HG02610 (cell line): Measurements from ENCODE around the gene PEX6.
A peak's percentile ranks its signal among the peaks of the same experiment; 100 is the strongest.
"Not testable (repeated sequence)": the region's sequence is repeated elsewhere in the genome, so short reads cannot be mapped to it uniquely, and the experiment has no call there.

Source experiments
- ATAC-seq: cut with Tn5 transposase; IDR thresholded peaks from one replicate; pipeline ENCODE4 v1.9.1; 2021; ENCODE audit warnings: mild to moderate bottlenecking, moderate library complexity; ENCODE audit not compliant: unreplicated experiment

Gene PEX6

GRCh38 chr6:42978839-42979522 is at the start of gene PEX6:
Gene PEX6, minus strand, starts transcription at chr6:42979181. Its CDS starts 31 bp downstream, at chr6:42979150.
- peak; percentile 97 for ATAC-seq

DNA sequence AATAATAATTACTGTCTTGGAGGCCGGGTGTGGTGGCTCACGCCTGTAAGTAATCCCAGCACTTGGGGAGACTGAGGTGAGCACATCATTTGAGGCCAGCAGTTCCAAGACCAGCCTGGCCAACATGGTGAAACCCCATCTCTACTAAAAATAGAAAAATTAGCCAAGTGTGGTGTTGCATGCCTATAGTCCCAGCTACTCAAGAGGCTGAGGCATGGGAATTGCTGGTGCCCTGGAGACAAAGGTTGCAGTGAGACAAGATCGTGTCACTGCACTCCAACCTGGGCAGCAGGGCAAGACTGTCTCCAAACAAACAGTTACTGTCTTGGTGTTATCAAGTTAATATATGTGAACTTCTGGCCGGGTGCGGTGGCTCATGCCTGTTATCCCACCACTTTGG is 47.4 kb upstream of the PEX6 start:
- no peak for ATAC-seq

DNA sequence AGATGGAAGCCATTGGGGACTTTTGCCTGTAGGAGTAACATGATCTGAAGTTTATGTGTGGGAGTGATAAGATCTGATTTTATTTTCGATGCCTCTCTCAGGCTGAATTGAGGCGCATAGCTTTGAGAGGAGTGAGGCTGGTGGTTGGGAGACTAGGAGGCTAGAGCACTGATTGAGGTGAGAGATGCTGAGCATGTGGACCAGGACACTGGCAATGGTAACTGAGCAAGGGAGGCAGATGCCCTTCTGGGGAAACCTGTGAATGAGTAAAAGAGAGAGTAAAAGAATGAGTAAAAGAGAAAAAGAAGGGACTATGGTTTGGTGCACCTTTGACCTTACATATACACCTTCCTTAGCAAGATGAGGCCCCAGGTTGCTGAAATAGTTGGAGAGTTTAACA is 45.5 kb upstream of the PEX6 start:
- no peak for ATAC-seq

DNA sequence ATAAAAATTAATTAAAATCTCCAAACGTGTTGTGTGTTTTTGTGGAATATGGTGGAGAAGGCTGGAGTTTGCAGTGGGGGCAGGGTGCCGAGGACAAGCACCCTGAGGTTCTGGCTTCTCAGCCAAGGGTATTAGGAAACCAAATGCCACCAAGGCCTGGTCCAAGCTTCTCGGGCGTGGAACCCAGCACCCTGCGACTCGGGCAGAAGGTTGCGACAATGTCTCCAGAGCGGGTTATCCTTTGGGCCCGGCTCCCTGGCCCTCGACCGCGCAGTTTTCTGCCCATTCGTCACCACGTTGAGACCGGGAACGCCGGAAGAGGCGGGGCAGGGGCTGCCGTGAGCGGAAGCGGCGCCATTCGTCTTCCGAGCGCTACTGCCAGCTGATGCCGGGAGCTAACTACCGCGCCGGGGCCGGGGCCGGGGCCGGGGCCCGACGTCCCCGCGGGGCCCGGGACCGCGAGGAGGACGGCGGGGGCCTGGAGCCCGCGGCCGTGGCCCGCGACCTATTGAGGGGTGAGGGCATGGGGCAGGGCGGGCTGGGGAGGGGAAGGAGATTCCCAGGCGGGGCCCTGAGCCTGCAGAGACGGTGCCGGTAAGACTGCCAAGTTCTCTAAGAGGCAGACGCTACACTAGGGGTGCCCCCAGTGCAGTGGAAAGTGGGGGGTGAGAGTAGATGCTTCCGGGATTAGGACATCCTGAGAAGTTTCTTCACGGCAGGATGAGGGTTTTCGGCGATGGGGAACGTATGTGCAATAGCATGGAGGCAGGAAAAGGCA is 42.5 kb upstream of the PEX6 start, which contains the start of gene RRP36:
Gene RRP36, plus strand, starts transcription at position 354 of the 778 bp plus-strand sequence. Its CDS starts 32 bp downstream, at position 386.
- peak; percentile 83 for ATAC-seq

- no peak for ATAC-seq
Observed at GRCh38 chr6:43020847-43021246, 41.9 kb upstream of the PEX6 start.

DNA sequence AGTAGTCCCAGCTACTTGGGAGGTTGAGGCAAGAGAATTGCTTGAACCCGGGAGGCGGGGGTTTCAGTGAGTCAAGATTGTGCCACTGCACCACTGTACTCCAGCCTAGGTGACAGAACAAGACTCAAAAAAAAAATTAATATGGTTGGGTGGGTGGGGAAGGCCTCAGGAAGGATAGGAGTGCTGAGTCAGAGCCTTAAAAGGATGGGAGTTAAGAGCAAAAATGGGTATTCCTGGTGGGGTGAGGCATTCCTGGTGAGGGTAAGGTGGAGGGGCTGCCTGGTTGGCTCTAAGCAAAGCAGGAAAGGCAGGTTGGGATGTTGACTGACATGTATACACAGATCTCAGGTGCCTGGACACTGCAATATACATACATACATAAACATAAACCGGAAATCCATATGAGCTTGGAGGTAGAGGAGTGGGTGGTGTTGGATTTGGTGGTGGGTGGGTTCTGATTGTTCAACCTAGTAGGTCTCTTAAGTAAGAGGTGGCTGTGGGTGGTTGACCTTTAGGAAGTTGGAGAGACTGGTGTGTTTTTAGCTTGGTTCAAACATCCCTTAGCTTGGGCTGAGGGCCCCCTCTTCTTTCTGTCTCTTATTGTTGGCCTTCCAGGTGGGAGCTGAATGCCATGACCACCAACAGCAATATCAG is 41.2 kb upstream of the PEX6 start:
- ATAC-seq, result no peak

DNA sequence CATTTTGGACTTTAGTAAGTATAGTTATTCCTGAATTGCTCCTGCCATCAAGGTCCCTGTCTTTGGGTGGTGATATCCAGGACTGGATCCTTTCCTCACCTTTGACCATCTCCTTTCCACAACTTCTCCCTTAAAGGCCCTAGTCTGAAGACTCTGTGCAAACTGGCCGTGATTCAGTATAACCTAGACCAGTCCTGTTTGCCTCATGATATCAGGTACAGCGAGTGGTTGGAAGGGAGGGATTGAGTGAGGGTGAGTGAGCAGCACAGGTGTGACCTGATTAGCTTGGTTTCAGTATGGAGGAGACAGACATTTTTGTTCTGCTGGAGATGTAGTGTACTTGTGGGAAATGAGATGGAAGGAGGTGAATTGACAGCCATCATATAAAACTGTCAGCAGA is 40.2 kb upstream of the PEX6 start:
- ATAC-seq, result no peak

- no peak for ATAC-seq
Observed at GRCh38 chr6:43016943-43017334, 38.0 kb upstream of the PEX6 start.

DNA sequence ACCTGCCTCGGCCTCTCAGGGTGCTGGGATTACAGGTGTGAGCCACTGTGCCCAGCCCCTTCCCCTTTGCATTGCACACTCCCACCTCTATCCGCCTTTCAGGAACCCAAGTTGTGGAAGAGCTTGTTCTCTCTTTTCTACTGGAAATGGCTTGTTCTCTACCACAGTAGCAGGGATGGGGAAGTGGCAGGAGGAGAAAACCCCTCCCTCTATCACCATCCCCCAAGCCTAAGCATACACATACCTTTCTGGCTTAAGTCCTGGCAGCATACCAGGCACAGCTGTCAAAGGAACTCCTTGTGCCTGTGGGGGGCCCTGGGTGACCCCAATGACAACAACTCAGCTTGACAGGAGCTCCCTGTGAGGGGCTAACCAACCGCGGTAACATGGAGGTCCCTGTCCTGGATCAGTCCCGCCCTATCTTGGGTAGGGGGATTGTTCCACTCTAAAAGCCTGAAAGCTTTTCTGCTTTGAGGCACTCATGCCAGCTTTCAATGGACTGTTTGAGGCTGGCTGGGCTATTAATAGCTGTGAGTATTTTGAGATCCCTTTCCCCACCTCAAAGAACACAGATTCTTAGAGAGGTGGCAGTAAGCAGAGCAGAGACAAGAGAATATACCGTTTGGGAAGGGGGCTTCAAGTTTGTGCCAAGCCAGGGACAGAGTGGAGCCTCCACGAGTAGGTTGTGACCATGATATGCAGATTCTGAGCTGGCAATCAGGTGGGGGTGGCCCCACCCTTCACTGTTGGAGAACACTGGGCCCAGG is 37.4 kb upstream of the PEX6 start:
- ATAC-seq, result no peak

- ATAC-seq, result no peak
Observed at GRCh38 chr6:43014434-43014909, 35.5 kb upstream of the PEX6 start.

DNA sequence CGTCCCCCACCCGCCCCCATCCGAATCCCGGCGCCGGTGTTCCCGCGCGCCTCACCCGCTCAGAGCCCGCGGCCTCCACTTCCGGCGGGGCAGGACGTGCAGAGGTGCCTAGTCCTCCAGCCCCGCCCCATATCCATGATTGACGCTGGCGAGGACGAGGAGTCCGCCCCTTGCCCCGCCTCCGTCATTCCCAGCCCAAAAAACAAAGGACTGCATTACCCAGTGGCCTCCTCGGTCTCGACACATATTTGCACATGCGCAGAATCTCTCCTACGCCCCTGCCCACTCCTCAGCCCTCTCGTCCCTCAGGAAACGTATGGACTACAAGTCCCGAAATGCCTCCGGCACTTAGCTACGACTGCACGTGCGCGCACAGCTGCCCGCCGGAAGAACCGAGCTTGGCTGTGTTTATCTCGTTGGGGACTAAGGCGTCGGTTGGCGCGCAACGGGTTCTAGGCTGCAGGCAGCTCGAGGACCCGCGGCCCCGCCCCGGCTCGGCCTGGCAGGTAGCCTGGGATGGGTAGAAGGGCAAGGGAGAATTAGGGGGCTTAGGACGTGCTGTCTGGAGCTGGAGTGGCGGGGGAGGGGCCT is 35.0 kb upstream of the PEX6 start, which contains the start of the genes KLHDC3 and MEA1:
Gene KLHDC3, plus strand, starts transcription at position 407 of the 591 bp plus-strand sequence. CDS start 2,944 bp downstream, outside the sequence.
Gene MEA1, minus strand, starts transcription at position 104 of the 591 bp plus-strand sequence. CDS start 133 bp downstream, outside the sequence.
- ATAC-seq, result peak; percentile 94

GRCh38 chr6:43013097-43013842 is 34.3 kb upstream of the PEX6 start:
- ATAC-seq, result no peak

DNA sequence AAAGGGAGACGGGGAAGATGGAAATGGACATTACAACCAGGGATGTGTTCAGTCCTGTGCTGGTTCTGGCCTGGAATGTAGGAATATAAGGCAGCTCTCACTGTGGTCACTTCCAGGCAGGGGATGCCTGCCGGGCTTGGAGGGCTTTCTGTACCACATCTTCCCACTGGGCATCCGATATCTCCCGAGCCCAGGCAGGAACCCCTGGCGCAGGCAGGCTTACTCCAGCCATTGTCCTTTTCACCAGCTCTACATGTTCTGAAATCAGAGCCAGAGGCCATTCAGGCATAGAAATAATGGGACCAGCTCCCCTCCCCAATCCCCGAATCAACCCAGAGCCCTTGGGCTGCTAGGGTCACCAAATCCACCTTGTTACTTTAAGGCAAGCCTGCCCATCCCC is 33.4 kb upstream of the PEX6 start:
- no peak for ATAC-seq

GRCh38 chr6:43011207-43011606 is 32.2 kb upstream of the PEX6 start:
- no peak for ATAC-seq

DNA sequence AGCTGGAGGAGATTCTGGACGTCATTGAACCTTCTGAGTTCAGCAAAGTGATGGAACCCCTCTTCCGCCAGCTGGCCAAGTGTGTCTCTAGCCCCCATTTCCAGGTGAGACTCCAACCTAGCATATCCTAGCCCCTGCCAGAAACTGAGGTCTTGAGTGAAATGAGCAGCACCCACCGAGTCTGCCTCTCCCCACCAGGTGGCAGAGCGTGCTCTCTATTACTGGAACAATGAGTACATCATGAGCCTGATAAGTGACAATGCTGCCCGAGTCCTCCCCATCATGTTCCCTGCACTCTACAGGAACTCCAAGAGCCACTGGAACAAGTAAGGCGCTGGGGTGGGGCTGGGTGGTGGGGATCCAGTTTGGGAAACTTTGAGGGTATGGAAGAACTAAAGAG is 30.1 kb upstream of the PEX6 start:
- ATAC-seq, result no peak

DNA sequence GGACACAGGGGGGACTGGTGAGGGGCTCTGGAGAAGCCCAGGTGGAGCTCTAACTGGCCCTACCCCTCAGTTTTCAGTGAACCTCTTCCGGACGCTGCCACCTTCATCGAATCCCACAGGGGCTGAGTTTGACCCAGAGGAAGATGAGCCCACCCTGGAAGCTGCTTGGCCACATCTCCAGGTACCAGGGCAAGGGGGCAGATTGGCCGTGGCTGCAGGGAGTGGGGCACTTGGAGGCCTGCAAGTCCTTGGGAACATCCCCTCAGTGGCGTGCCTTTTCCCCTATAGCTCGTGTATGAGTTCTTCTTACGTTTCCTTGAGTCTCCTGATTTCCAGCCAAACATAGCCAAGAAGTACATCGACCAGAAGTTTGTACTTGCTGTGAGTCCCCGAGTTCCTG is 28.1 kb upstream of the PEX6 start:
- no peak for ATAC-seq

GRCh38 chr6:43006251-43006650 is 27.3 kb upstream of the PEX6 start:
- no peak for ATAC-seq

DNA sequence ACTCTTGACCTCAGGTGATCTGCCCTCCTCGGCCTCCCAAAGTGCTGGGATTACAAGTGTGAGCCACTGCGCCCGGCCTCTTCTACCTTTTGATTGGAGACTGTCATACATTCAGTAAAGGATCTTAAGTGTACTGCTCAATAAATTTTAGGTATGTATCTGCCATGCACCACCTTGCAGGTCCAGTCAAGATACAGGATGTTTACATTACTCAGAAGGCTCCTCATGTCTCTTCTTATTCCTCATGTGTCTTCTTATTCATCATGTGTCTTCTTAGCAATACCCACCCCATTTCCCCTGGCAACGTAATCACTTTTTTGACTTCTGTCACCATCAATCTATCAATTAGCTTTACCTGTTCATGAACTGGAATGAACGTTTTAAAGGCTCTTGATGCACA is 26.9 kb upstream of the PEX6 start:
- ATAC-seq, result no peak

- ATAC-seq, result no peak
Observed at GRCh38 chr6:43001843-43002242, 22.9 kb upstream of the PEX6 start.

DNA sequence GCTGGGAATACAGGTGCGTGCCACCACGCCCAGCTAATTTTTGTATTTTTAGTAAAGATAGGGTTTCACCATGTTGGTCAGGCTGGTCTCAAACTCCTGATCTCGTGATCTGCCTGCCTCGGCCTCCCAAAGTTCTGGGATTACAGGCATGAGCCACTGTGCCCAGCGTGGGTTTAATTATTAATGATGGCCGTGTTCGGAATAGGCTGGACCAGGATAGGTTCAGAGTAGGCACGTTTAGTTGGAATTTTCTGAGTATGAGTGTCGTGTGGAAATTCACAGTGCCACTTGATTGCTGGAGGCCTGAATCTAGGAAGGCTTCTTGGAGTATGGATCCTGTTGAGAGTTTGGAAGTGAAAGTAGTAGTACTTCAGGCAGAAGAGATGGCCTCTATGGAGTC is 19.2 kb upstream of the PEX6 start:
- not testable (repeated sequence) for ATAC-seq
